Epidermal melanocyte (primary cell): ENCODE results near the gene KRT35.

Source experiments
- DNase-seq: peaks from one replicate; pipeline ENCODE4 v3.0.0; 2011; ENCODE audit warnings: low spot score; ENCODE audit not compliant: insufficient read length

Gene KRT35

DNA sequence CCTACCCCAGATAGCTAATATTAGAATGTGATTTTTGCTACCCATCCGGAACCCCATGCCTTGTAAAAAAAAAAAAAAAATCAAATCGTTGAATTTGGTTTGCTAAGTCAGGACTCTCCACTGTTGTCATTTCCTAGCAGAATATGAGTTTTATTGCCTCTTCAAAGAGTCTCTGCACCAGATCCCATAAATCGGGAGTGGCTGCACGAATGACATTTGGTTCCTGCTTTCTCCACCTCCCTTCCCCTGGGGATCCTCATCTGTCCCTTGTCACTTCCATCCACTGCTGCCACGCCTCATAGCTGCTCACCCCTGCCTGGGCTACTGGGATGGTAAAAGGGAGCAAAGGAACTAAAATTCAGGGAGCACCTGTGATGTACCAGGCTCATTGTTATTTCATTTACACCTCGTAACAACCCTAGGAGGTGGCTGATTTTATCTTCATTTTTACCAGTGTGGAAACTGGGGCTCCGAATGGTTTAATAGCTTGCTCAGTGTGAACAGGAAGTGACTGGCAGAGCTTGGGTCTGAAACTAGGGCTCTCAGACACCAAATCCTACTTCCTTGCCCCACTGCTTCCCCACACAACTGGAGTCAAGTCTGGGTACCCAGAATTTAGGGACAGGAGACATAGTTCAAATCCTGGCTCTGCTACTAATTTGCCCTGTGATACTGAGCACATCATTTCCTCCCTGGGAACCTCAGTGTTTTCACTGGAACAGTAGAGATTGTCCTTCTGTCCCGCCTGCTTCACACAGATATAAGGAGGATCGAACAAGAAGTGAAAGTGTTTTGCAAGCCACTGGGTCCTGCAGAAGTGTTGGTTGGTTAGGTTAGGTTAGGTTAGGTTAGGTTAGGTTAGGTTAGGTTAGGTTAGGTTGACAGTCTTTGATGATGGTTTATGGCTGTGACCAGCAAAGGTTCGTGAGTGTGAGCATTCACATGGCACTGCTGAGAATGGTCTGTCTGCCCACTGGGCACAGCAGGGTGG, 9.3 kb upstream of the KRT35 start:
- no peak for DNase-seq

GRCh38 chr17:41489531-41489930, 8.6 kb upstream of the KRT35 start, which contains the start of gene KRT36:
Gene KRT36 (minus strand): TSS chr17:41489910. CDS start chr17:41489864, 46 bp downstream.
- DNase-seq = no peak

- DNase-seq = no peak
These were observed 6.0 kb upstream of the KRT35 start for GRCh38 chr17:41486809-41487530.

DNA sequence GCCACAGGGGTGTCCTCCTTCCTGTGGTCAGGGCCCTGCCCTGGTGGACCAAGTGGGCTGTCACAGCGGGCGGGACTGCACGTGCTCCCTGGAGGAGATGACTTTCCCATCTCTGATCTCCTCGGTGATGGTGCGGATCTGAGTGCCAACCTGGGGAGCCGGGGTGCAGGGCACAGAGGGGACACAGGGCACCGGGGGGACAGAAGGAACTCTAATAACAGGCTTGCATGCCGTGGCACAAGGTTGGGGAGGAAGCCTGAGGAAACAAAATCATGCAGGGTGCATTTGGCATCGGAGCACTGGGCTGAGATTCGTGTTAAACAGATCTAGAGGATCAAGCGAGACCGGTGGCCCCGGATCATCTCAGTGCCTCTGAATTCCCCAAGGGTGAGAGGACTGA, 5.4 kb upstream of the KRT35 start:
- DNase-seq = no peak

DNA sequence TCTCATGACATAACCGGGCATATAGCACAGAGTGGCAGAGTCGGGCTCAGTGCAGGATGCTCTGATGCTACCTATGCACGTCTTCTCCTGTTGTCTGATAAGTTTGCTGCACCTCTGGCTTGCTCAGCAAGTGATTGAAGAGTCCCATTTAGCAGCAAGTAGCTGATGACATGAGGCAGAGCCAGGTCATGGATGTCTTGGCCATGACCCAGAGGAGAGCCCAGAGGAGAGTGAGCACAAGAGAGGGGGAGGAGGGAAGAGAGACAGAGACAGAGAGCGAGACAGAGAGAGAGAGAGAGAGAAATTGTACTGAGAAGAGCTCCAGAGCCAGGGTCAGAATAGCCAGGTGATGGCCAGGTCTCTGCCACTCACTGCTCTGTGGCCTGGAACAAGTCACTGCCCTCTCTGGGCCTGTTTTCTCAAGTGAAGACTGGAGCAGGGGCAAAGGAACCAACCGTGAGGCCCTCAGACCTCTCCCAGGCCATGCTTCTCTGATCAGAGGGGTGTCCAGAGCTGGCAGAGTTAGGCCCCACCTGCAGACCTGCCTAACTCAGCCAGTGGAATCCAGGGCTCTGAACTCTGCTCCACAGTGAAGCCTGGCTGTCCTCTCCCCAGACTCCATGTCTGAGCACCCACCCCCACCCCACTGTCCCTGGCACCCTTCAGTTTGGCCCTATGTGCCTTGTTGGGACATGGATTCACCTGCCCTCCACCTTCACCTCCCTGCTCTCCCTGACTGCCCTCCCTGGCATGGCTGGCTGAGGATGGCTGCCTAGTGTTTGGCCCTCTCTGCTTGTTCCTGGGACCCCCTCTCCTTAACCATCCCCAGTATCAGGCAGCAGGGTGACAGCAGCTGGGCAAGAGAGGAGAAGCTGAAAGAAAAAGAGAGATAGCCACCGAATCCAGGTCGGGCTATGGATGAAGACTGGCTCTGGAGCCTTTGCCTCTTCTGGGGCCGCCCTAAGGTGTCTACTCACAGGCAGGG, 4.3 kb upstream of the KRT35 start:
- no peak for DNase-seq

- no peak for DNase-seq
These were observed 3.3 kb upstream of the KRT35 start for GRCh38 chr17:41483991-41484826.

GRCh38 chr17:41483531-41483930, 2.6 kb upstream of the KRT35 start:
- DNase-seq = no peak

DNA sequence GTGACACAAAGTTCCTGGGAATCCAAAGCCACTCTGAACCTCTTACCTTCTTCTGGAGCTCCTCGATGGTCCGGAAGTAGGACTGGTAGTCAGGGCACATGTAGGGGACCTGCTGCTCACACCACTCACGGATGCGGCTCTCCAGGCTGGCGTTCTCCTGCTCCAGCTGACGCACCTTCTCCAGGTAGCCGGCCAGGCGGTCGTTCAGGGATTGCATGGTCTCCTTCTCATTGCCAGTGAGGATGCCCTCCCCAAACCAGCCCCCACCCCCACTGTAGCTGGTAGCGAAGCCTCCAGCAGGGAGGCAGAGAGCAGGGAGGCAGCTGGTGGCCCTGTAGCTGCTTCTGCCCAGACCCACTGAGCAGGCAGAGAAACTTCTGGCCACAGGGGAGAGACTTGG, 370 bp downstream of the KRT35 start:
- no peak for DNase-seq

- no peak for DNase-seq
These were observed 815 bp downstream of the KRT35 start for GRCh38 chr17:41480136-41480535.

DNA sequence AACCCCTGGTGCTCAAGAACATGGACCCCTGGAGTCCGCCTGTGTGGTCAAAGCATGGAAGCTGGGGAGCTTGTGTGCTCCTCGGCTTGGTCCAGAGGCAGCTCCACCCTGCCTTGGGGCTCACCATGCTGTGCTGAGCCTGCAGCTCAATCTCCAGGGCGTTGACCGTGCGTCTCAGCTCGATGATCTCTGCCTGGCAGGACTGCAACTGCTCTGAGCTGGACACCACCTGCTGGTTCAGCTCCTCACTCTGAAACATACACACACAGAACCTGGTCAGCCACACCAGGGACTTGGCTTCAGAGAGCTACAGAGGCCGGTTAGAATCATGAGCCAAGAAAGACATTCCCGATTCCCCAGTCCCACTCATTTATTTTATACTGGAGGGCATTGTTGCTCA, 2.7 kb downstream of the KRT35 start:
- no peak for DNase-seq

DNA sequence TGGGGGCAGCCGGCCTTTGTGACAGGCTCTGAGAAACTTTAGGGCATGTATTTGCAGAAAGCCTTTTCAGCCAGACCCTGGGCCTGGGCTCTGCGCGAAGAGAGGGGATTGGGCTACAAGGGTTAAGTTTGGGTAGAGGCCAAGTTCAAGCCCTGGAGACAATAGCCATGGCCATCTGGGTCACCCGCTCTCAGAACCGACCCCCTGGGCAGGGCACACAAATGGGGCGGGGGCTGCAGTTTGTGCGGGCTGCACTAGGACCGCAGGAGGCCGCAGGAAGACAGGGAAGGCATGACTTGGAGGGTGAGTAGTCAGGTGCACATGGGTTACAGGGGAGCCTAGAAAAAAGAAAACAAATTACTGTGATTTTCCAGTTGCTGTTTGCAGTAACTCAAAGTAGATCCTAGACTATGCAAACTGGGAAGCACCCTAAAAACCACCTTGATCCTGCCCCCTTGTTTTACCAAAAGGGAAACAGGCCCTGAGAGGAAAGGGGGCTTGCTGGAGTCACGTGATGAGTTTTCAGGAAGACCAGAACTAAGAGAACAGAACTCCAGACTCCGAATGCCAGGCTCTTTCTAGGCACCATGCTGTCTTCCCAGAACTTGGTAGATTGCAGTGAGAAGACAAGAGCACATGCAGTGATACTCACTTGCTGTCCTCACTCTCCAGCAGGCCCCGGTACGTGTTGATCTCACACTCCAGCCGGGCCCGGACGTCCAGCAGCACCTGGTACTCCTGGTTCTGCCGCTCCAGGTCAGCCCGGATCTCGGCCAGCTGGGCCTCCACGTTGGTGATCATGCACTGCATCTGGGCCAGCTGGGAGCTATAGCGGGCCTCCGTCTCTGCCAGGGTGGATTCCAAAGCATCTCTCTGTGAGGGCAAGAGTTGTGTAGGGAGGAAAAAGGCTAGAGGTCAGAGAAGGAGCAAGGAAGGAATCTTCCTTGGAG, 3.8 kb downstream of the KRT35 start:
- DNase-seq = no peak

DNA sequence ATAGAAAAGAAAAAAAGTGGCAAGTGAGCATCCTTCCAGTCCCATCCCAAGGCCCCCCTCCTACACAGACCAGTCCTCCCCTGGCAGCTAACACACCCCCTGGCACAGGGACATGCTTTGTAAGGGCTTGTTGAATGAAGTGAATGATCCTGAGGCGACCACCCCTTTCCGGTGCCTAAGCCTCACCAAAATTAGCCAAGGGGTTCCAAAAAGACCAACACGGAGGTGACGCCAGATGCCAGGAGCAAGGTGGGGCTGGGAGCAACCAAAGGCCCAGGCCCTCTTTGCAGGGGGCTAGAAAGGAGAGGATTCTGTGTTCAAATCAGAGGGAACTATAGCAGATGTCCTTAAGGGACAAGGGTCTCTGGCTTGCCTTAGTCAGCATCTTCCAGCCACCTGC, 5.5 kb downstream of the KRT35 start:
- DNase-seq = no peak

DNA sequence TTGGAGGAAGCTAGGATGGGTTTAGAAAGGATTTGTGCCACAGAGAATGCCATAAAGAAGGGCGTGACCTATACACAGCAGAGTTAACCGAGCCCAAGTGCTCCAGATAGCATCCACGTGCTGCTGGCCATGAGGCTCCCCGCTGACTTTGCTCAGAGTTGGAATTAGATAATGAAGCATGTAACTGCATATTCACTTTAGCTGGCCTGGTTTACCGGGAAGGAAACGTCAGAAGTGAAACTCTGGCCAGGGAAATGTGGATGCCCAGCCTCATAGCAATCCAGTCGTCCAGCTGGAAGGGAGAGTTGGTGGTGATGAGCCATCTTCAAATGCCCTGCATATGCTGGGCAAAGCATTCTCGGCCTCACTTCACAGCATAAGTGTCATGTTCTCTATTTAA, 6.1 kb downstream of the KRT35 start:
- DNase-seq = no peak

DNA sequence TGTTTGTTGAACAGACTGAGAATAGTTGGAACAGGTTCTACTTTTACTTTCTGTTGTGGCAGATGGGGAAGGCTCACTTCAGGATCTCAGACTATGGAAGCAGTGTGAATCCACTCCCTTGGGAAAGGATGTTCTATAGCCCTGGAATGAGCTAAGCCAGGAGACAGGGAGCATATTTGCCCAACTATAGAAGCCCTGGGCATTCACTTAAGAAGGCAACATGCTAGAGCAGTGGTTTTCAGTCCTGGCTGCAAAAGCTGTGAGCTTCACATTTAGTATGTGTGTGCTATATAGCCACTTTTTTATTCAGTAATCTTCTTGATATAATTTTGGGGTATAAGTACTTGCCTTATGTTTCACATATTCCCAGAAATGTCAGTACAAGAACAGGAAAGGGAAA, 12.6 kb downstream of the KRT35 start:
- no peak for DNase-seq

GRCh38 chr17:41467561-41467960, 13.4 kb downstream of the KRT35 start:
- DNase-seq = no peak

- no peak for DNase-seq
These were observed 14.0 kb downstream of the KRT35 start, which contains the start of gene KRT32 for GRCh38 chr17:41466988-41467387. Gene KRT32 (minus strand): TSS chr17:41467386. CDS start chr17:41467325, 61 bp downstream.

GRCh38 chr17:41464682-41465081, 16.3 kb downstream of the KRT35 start:
- no peak for DNase-seq

DNA sequence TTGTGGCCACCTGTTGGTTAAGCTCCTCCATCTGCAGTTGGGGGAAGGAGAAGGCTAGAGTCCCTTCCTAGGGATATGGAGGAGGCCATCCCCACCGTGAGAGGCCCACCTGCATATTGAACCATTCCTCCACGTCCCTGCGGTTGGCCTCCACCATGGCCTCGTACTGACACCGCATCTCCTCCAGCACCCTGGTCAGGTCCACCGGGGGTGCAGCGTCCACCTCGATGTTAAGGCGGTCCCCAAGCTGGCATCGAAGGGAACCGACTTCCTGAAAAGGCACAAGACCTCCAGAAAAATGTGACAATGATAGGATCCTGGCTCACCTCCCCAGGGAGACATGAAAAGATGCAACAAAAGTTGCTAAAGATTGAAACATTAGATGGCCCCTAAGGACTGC, 16.8 kb downstream of the KRT35 start:
- no peak for DNase-seq

GRCh38 chr17:41463746-41464145, 17.2 kb downstream of the KRT35 start:
- no peak for DNase-seq
